ENCODE results near the gene CDIP1.

The CDIP1 gene

DNA sequence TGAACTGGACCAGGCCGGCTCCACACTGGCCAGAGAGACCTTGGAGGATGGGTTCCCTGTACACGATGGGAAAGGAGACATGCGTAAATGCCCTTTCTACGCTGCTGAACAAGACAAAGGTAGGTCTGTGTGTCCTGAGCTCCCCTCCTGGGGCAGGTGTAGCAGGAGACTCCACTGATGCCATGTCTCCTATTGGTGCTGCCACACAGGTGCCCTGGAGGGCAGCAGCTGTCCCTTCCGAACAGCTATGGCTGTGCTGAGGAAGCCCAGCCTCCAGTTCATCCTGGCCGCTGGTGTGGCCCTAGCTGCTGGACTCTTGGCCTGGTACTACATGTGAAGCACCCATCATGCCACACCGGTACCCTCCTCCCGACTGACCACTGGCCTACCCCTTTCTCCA, 29.2 kb downstream of the CDIP1 start:
- TF ChIP-seq REST (IDR thresholded peaks at IDR 0.05; ENCODE audit: insufficient read depth in 1 of 2, low read depth in 2 of 2, low read length in 2 of 2) (no peak), FOXP2 (optimal IDR thresholded peaks at IDR 0.05; ENCODE audit: borderline replicate concordance, extremely low read depth, extremely low read length, insufficient read depth) (no peak), SIN3A (IDR thresholded peaks at IDR 0.05; ENCODE audit: borderline replicate concordance, insufficient read depth, low read length) (no peak), POLR2AphosphoS5 (IDR thresholded peaks at IDR 0.05; ENCODE audit: low read depth, low read length) (no peak), TAF1 (IDR thresholded peaks at IDR 0.05; ENCODE audit: borderline replicate concordance, insufficient read depth, low read length) (no peak)

GRCh38 chr16:4508806-4509205, 29.8 kb downstream of the CDIP1 start:
- TF ChIP-seq FOXP2 (optimal IDR thresholded peaks at IDR 0.05; ENCODE audit: borderline replicate concordance, extremely low read depth, extremely low read length, insufficient read depth) (no peak), SIN3A (IDR thresholded peaks at IDR 0.05; ENCODE audit: borderline replicate concordance, insufficient read depth, low read length) (no peak), POLR2AphosphoS5 (IDR thresholded peaks at IDR 0.05; ENCODE audit: low read depth, low read length) (no peak), REST (IDR thresholded peaks at IDR 0.05; ENCODE audit: insufficient read depth in 1 of 2, low read depth in 2 of 2, low read length in 2 of 2) (no peak), TAF1 (IDR thresholded peaks at IDR 0.05; ENCODE audit: borderline replicate concordance, insufficient read depth, low read length) (no peak)

GRCh38 chr16:4507588-4508345, 30.8 kb downstream of the CDIP1 start:
- TF ChIP-seq SIN3A (IDR thresholded peaks at IDR 0.05; ENCODE audit: borderline replicate concordance, insufficient read depth, low read length) = no peak
- no peak for TF ChIP-seq POLR2AphosphoS5 (IDR thresholded peaks at IDR 0.05; ENCODE audit: low read depth, low read length)
- TF ChIP-seq TAF1 (IDR thresholded peaks at IDR 0.05; ENCODE audit: borderline replicate concordance, insufficient read depth, low read length) = no peak

- no peak for TF ChIP-seq POLR2AphosphoS5 (IDR thresholded peaks at IDR 0.05; ENCODE audit: low read depth, low read length)
- no peak for TF ChIP-seq REST (IDR thresholded peaks at IDR 0.05; ENCODE audit: insufficient read depth in 1 of 2, low read depth in 2 of 2, low read length in 2 of 2)
- no peak for TF ChIP-seq SIN3A (IDR thresholded peaks at IDR 0.05; ENCODE audit: borderline replicate concordance, insufficient read depth, low read length)
- no peak for TF ChIP-seq FOXP2 (optimal IDR thresholded peaks at IDR 0.05; ENCODE audit: borderline replicate concordance, extremely low read depth, extremely low read length, insufficient read depth)
- no peak for TF ChIP-seq TAF1 (IDR thresholded peaks at IDR 0.05; ENCODE audit: borderline replicate concordance, insufficient read depth, low read length)
Measured at GRCh38 chr16:4506450-4506849, 32.1 kb downstream of the CDIP1 start.

DNA sequence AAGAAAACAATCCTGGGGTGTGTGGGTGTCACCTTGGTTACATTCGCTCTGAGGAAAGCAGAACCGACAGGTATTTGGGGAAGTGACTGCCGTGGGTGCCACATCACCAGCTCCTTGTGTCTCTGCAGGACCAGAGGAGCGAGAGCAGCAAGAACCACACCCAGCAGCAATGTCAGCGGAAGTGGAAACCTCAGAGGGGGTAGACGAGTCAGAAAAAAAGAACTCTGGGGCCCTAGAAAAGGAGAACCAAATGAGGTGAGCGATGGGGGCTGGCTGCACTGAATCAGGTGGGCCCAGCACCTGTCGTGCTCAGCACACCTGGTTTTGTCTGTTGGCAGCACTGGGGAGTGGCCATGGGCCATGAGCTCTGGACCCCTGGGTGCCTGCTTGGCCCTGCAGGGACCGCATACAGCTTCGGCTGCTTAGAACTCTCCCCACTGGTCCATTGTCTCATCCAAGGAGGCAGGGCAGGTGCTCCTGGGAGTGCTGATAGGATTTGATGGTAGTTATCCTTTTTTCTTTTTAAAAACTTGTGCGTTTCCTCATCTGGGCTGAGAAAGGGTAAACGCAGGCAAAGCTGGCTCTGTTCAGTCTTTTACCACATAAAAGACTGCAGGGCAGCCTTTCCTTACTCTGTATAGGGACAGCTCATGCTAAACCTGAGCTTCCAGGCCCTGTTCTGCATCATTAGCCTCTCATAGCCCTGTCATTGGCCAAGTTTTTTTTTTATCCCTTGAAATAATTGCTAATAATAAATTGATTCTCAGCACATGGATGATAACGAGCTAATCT, 33.0 kb downstream of the CDIP1 start:
- TF ChIP-seq REST (IDR thresholded peaks at IDR 0.05; ENCODE audit: insufficient read depth in 1 of 2, low read depth in 2 of 2, low read length in 2 of 2) (no peak), TAF1 (IDR thresholded peaks at IDR 0.05; ENCODE audit: borderline replicate concordance, insufficient read depth, low read length) (no peak), FOXP2 (optimal IDR thresholded peaks at IDR 0.05; ENCODE audit: borderline replicate concordance, extremely low read depth, extremely low read length, insufficient read depth) (no peak), SIN3A (IDR thresholded peaks at IDR 0.05; ENCODE audit: borderline replicate concordance, insufficient read depth, low read length) (no peak), POLR2AphosphoS5 (IDR thresholded peaks at IDR 0.05; ENCODE audit: low read depth, low read length) (no peak)
